ENCODE results near the gene FEV. TPM values are rescaled to one million over a fixed set of nuclear protein-coding genes. Genes with fewer than 3 reads are reported as not detected.
A peak's percentile ranks its signal among the peaks of the same experiment; 100 is the strongest.

The FEV gene
- polyA plus RNA-seq, 1 donor (not counting 4 experiments of a cell fraction or from before 2014, with no cell fraction given), result not detected

- H3K36me3 ChIP-seq (ENCODE audit: control insufficient read depth in 2 of 2, extremely low read depth in 1 of 2, insufficient read depth in 2 of 2, low read length in 2 of 2), result no peaks in the 10 kb centered on the region
- DNase-seq (ENCODE audit: low read depth, low spot score), result no peak
- H3K4me3 ChIP-seq (ENCODE audit: control insufficient read depth in 2 of 3, extremely low read depth in 1 of 3, insufficient read depth in 2 of 3, low read depth in 1 of 3, low read length in 3 of 3), result peak overlapping the region in 2 of 3 experiments; percentile 52 to 65
- H3K9me1 ChIP-seq (ENCODE audit: control insufficient read depth, extremely low read depth, insufficient read depth, low read length), result no peaks in the 10 kb centered on the region
- peak; percentile 90 to 96 (median 91) for TF ChIP-seq CTCF (optimal IDR thresholded peaks at IDR 0.05 in 1 of 3, IDR thresholded peaks at IDR 0.05 in 1 of 3, conservative IDR thresholded peaks at IDR 0.05 in 1 of 3; ENCODE audit: extremely low read depth in 1 of 3, insufficient read depth in 2 of 3, low read length in 3 of 3)
- TF ChIP-seq EZH2 (IDR thresholded peaks at IDR 0.05; ENCODE audit: low read length), result no peak
- no peak for FAIRE-seq
- no peaks in the 10 kb centered on the region for H3K9me3 ChIP-seq (ENCODE audit: control insufficient read depth, low read depth, low read length)
- H3K9ac ChIP-seq (ENCODE audit: control insufficient read depth, extremely low read depth, insufficient read depth, low read length), result no peak overlapping the region
- H4K20me1 ChIP-seq (ENCODE audit: control insufficient read depth, extremely low read depth, insufficient read depth, low read length), result peaks cover 2% of the 10 kb centered on the region
- H2AFZ ChIP-seq (ENCODE audit: control insufficient read depth, low read length), result peak overlapping the region; percentile 77
- dilution Hi-C loops (cut with MboI; ENCODE audit: extremely low pct_ligation_motif_present, low sequenced_read_pairs), result no loop called here
- H3K79me2 ChIP-seq (ENCODE audit: control insufficient read depth, insufficient read depth, low read length), result no peaks in the 10 kb centered on the region
- H3K27me3 ChIP-seq (ENCODE audit: control insufficient read depth, extremely low read depth, insufficient read depth, low read length), result peaks cover 72% of the 10 kb centered on the region
- H3K4me2 ChIP-seq (ENCODE audit: control insufficient read depth, extremely low read depth, insufficient read depth, low read depth, low read length), result peak overlapping the region; percentile 94
- H3K27ac ChIP-seq (ENCODE audit: control insufficient read depth, insufficient read depth, low read length), result no peak overlapping the region
- peaks cover 4% of the 10 kb centered on the region for H3K4me1 ChIP-seq (ENCODE audit: control insufficient read depth, extremely low read depth, insufficient read depth, low read length)
Observed at GRCh38 chr2:218979846-218980734, 4.9 kb downstream of the FEV start.

GRCh38 chr2:218975060-218975777 lies 9.8 kb downstream of the FEV start:
- no peak for TF ChIP-seq CTCF (optimal IDR thresholded peaks at IDR 0.05 in 1 of 3, IDR thresholded peaks at IDR 0.05 in 1 of 3, conservative IDR thresholded peaks at IDR 0.05 in 1 of 3; ENCODE audit: extremely low read depth in 1 of 3, insufficient read depth in 2 of 3, low read length in 3 of 3)
- TF ChIP-seq EZH2 (IDR thresholded peaks at IDR 0.05; ENCODE audit: low read length), result no peak
- no peak overlapping the region for H3K4me2 ChIP-seq (ENCODE audit: control insufficient read depth, extremely low read depth, insufficient read depth, low read depth, low read length)
- H3K4me1 ChIP-seq (ENCODE audit: control insufficient read depth, extremely low read depth, insufficient read depth, low read length), result no peaks in the 10 kb centered on the region
- dilution Hi-C loops (cut with MboI; ENCODE audit: extremely low pct_ligation_motif_present, low sequenced_read_pairs), result no loop called here
- no peaks in the 10 kb centered on the region for H3K79me2 ChIP-seq (ENCODE audit: control insufficient read depth, insufficient read depth, low read length)
- no peak for DNase-seq (ENCODE audit: low read depth, low spot score)
- H3K27ac ChIP-seq (ENCODE audit: control insufficient read depth, insufficient read depth, low read length), result no peak overlapping the region
- no peaks in the 10 kb centered on the region for H3K36me3 ChIP-seq (ENCODE audit: control insufficient read depth in 2 of 2, extremely low read depth in 1 of 2, insufficient read depth in 2 of 2, low read length in 2 of 2)
- peaks cover 36% of the 10 kb centered on the region for H3K27me3 ChIP-seq (ENCODE audit: control insufficient read depth, extremely low read depth, insufficient read depth, low read length)
- H3K9me3 ChIP-seq (ENCODE audit: control insufficient read depth, low read depth, low read length), result no peaks in the 10 kb centered on the region
- H3K9ac ChIP-seq (ENCODE audit: control insufficient read depth, extremely low read depth, insufficient read depth, low read length), result no peak overlapping the region
- no peak overlapping the region for H2AFZ ChIP-seq (ENCODE audit: control insufficient read depth, low read length)
- no peak overlapping the region for H3K4me3 ChIP-seq (ENCODE audit: control insufficient read depth in 2 of 3, extremely low read depth in 1 of 3, insufficient read depth in 2 of 3, low read depth in 1 of 3, low read length in 3 of 3)
- H4K20me1 ChIP-seq (ENCODE audit: control insufficient read depth, extremely low read depth, insufficient read depth, low read length), result peaks cover 2% of the 10 kb centered on the region
- no peaks in the 10 kb centered on the region for H3K9me1 ChIP-seq (ENCODE audit: control insufficient read depth, extremely low read depth, insufficient read depth, low read length)
- no peak for FAIRE-seq

All from keratinocyte (primary cell).